ELF-1 (cell line): ENCODE measurements around the gene MACC1.

Experiments
- DNase-seq: peaks from one replicate; pipeline ENCODE4 v3.0.0-alpha.2; 2016; ENCODE audit warnings: low read depth, low spot score

MACC1 gene

GRCh38 chr7:20131776-20132175, 85.4 kb downstream of the MACC1 start:
- no peak for DNase-seq

- no peak for DNase-seq
These were observed 87.3 kb downstream of the MACC1 start for GRCh38 chr7:20129920-20130319.

GRCh38 chr7:20128001-20128400, 89.2 kb downstream of the MACC1 start:
- no peak for DNase-seq

- DNase-seq = peak; percentile 78
These were observed 91.1 kb downstream of the MACC1 start for GRCh38 chr7:20126060-20126459.

- peak; percentile 42 for DNase-seq
These were observed 93.1 kb downstream of the MACC1 start for GRCh38 chr7:20124087-20124486.

- peak; percentile 39 for DNase-seq
These were observed 94.4 kb downstream of the MACC1 start for GRCh38 chr7:20122653-20123316.

- peak; percentile 26 for DNase-seq
These were observed 95.1 kb downstream of the MACC1 start for GRCh38 chr7:20122073-20122472.

- peak; percentile 23 for DNase-seq
These were observed 95.8 kb downstream of the MACC1 start for GRCh38 chr7:20121404-20121803.

- peak; percentile 93 for DNase-seq
These were observed 96.5 kb downstream of the MACC1 start for GRCh38 chr7:20120611-20121168.

GRCh38 chr7:20116869-20117268, 100.3 kb downstream of the MACC1 start:
- DNase-seq = peak; percentile 18

GRCh38 chr7:20114468-20114867, 102.7 kb downstream of the MACC1 start:
- DNase-seq = peak; percentile 24

- no peak for DNase-seq
These were observed 103.7 kb downstream of the MACC1 start for GRCh38 chr7:20113427-20114027.

- DNase-seq = no peak
These were observed 104.5 kb downstream of the MACC1 start for GRCh38 chr7:20112696-20113095.

- no peak for DNase-seq
These were observed 105.2 kb downstream of the MACC1 start for GRCh38 chr7:20111821-20112542.

GRCh38 chr7:20107582-20107981, 109.6 kb downstream of the MACC1 start:
- no peak for DNase-seq

GRCh38 chr7:20104696-20105095, 112.5 kb downstream of the MACC1 start:
- no peak for DNase-seq

GRCh38 chr7:20102982-20103381, 114.2 kb downstream of the MACC1 start:
- DNase-seq = no peak

- DNase-seq = no peak
These were observed 121.3 kb downstream of the MACC1 start for GRCh38 chr7:20095862-20096261.

- DNase-seq = no peak
These were observed 121.7 kb downstream of the MACC1 start for GRCh38 chr7:20095436-20095835.

- no peak for DNase-seq
These were observed 127.8 kb downstream of the MACC1 start for GRCh38 chr7:20089431-20089830.

- no peak for DNase-seq
These were observed 132.1 kb downstream of the MACC1 start for GRCh38 chr7:20085086-20085485.
